Neural progenitor cell (in vitro differentiated cells): Measurements from ENCODE around the gene RARRES1. TPM values are rescaled to one million over a fixed set of nuclear protein-coding genes. Genes with fewer than 3 reads are reported as not detected.

Source experiments
- DNase-seq: peaks from one replicate; pipeline ENCODE4 v3.0.0-alpha.2; 2016; ENCODE audit warnings: low spot score
- H2AFZ ChIP-seq: fragments of 200-600 bp; sonication (generic); replicated peaks from 2 replicates; pipeline ENCODE4 v1.6.1; 2016; ENCODE audit warnings: antibody characterized with exemption
- H3F3A ChIP-seq: fragments of 200-600 bp; sonication (generic); 2 replicates; pipeline ENCODE4 v1.6.1; 2016; ENCODE audit warnings: antibody characterized with exemption, low read depth
- H3K27ac ChIP-seq: fragments of 200-600 bp; sonication (generic); 2 replicates; pipeline ENCODE4 v1.5.1; 2016; ENCODE audit warnings: mild to moderate bottlenecking
- H3K27me3 ChIP-seq: fragments of 200-600 bp; sonication (generic); 2 replicates; pipeline ENCODE4 v1.6.1; 2016; ENCODE audit warnings: mild to moderate bottlenecking, moderate library complexity
- H3K36me3 ChIP-seq: fragments of 200-600 bp; sonication (generic); 2 replicates; pipeline ENCODE4 v1.5.1; 2016
- H3K4me1 ChIP-seq: fragments of 200-600 bp; sonication (generic); 2 replicates; pipeline ENCODE4 v1.6.1; 2016; ENCODE audit warnings: mixed run types
- H3K4me2 ChIP-seq: fragments of 200-600 bp; sonication (generic); 2 replicates; pipeline ENCODE4 v1.6.1; 2016
- H3K4me3 ChIP-seq: fragments of 200-600 bp; sonication (generic); 2 replicates; pipeline ENCODE4 v1.5.1; 2016
- H3K79me2 ChIP-seq: fragments of 200-600 bp; sonication (generic); 2 replicates; pipeline ENCODE4 v1.6.1; 2016; ENCODE audit warnings: low read depth
- H3K9ac ChIP-seq: fragments of 200-600 bp; sonication (generic); 2 replicates; pipeline ENCODE4 v1.6.1; 2016
- H3K9me3 ChIP-seq: fragments of 200-600 bp; sonication (generic); 2 replicates; pipeline ENCODE4 v1.5.1; 2016; ENCODE audit warnings: low read depth
- H4K20me1 ChIP-seq: fragments of 200-600 bp; sonication (generic); 2 replicates; pipeline ENCODE4 v1.6.1; 2016; ENCODE audit warnings: low read depth
- H3K27ac Mint-ChIP-seq: 3 replicates; pipeline ENCODE4 v1.8.0; 2021; ENCODE audit warnings: mixed read lengths
- H3K27me3 Mint-ChIP-seq: 2 replicates; pipeline ENCODE4 v1.8.0; 2022; ENCODE audit warnings: low read depth, mild to moderate bottlenecking, inconsistent platforms, moderate library complexity, mixed read lengths; ENCODE audit not compliant: insufficient read depth
- H3K36me3 Mint-ChIP-seq: 3 replicates; pipeline ENCODE4 v1.8.0; 2021; ENCODE audit warnings: mixed read lengths
- H3K4me1 Mint-ChIP-seq: 3 replicates; pipeline ENCODE4 v1.8.0; 2021; ENCODE audit warnings: mixed read lengths
- H3K4me3 Mint-ChIP-seq: 3 replicates; pipeline ENCODE4 v1.8.0; 2021; ENCODE audit warnings: mild to moderate bottlenecking, moderate library complexity, mixed read lengths
- H3K9me3 Mint-ChIP-seq: 3 replicates; pipeline ENCODE4 v1.8.0; 2020; ENCODE audit warnings: mixed read lengths
- EZH2 ChIP-seq: fragments of 200-600 bp; sonication (generic); IDR thresholded peaks from 2 replicates; pipeline ENCODE4 v1.6.1; 2017; ENCODE audit warnings: antibody characterized with exemption, mild to moderate bottlenecking, moderate library complexity
- EZH2phosphoT487 ChIP-seq: fragments of 200-600 bp; sonication (generic); IDR thresholded peaks from 2 replicates; pipeline ENCODE4 v1.6.1; 2017; ENCODE audit warnings: antibody characterized with exemption
- total RNA-seq: library from RNA; depleted of rRNA; stranded (reverse); fragments of >200 nt; gene quantifications from 2 replicates; pipeline ENCODE4 v1.2.3, GENCODE V29; 2015; ENCODE audit warnings: low replicate concordance
- TF ChIP-seq, protein P1 (sequence below): fragments of 200-600 bp; sonication (generic); IDR thresholded peaks from 2 replicates; pipeline ENCODE4 v1.5.1; 2017; ENCODE audit warnings: antibody characterized with exemption, mild to moderate bottlenecking

Gene RARRES1
- total RNA-seq, 1 donor from 2014 or later = 0.21 TPM

- no peak overlapping the region for H3K4me3 ChIP-seq
These were observed 33.4 kb upstream of the RARRES1 start for GRCh38 chr3:158765518-158766205.

GRCh38 chr3:158763421-158763820 lies 31.2 kb upstream of the RARRES1 start:
- H3K27ac Mint-ChIP-seq = no peak overlapping the region
- no peaks in the 10 kb centered on the region for H3K9me3 Mint-ChIP-seq

More at GRCh38 chr3:158765518-158766205, 33.4 kb upstream of the RARRES1 start:
- Mint-ChIP-seq H3K9me3 (no peaks in the 10 kb centered on the region), H3K36me3 (no peaks in the 10 kb centered on the region), H3K27ac (no peak overlapping the region), H3K4me3 (no peak overlapping the region), H3K4me1 (peaks cover 9% of the 10 kb centered on the region), H3K27me3 (no peaks in the 10 kb centered on the region)
- Histone ChIP-seq H3K4me2 (no peak overlapping the region), H3F3A (no peaks in the 10 kb centered on the region), H3K79me2 (no peaks in the 10 kb centered on the region), H4K20me1 (no peaks in the 10 kb centered on the region), H2AFZ (no peak overlapping the region), H3K27me3 (no peaks in the 10 kb centered on the region), H3K27ac (no peak overlapping the region), H3K36me3 (no peaks in the 10 kb centered on the region), H3K4me1 (peaks cover 11% of the 10 kb centered on the region), H3K9me3 (no peaks in the 10 kb centered on the region), H3K9ac (no peak overlapping the region)
- TF ChIP-seq EZH2 = no peak
- TF ChIP-seq EZH2phosphoT487 = no peak
- TF ChIP-seq, protein P1, sequence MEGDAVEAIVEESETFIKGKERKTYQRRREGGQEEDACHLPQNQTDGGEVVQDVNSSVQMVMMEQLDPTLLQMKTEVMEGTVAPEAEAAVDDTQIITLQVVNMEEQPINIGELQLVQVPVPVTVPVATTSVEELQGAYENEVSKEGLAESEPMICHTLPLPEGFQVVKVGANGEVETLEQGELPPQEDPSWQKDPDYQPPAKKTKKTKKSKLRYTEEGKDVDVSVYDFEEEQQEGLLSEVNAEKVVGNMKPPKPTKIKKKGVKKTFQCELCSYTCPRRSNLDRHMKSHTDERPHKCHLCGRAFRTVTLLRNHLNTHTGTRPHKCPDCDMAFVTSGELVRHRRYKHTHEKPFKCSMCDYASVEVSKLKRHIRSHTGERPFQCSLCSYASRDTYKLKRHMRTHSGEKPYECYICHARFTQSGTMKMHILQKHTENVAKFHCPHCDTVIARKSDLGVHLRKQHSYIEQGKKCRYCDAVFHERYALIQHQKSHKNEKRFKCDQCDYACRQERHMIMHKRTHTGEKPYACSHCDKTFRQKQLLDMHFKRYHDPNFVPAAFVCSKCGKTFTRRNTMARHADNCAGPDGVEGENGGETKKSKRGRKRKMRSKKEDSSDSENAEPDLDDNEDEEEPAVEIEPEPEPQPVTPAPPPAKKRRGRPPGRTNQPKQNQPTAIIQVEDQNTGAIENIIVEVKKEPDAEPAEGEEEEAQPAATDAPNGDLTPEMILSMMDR = no peak
- DNase-seq = no peak

DNA sequence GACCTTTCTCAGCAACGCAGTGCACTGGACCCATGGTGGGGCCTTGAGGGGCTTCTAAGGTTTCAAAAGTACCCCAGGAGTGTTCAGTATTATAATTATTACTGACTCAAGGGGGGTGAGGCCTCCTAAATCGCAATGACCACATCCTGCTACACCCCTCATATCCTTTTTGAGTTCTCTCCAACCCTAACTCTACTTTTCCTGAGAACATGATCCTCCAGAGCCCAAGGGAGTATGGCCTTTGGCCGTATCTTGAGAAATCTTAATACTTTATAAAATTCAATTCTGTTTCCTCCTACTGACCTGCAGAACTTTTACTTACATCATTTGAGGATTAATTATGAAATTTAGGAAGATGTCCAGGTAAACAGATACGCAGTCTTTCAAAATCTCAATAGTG lies 30.4 kb upstream of the RARRES1 start:
- no peaks in the 10 kb centered on the region for H3K79me2 ChIP-seq
- H3K27ac Mint-ChIP-seq = no peak overlapping the region
- no peaks in the 10 kb centered on the region for H3K27me3 Mint-ChIP-seq

More at GRCh38 chr3:158763421-158763820, 31.2 kb upstream of the RARRES1 start:
- Histone ChIP-seq H3K4me2 (no peak overlapping the region), H3K36me3 (no peaks in the 10 kb centered on the region), H3K79me2 (no peaks in the 10 kb centered on the region), H3K9me3 (no peaks in the 10 kb centered on the region), H3K4me1 (peaks cover 5% of the 10 kb centered on the region), H3K27ac (no peak overlapping the region), H3K27me3 (no peaks in the 10 kb centered on the region), H4K20me1 (no peaks in the 10 kb centered on the region), H3K4me3 (no peak overlapping the region), H3F3A (no peaks in the 10 kb centered on the region), H3K9ac (no peak overlapping the region), H2AFZ (no peak overlapping the region)
- Mint-ChIP-seq H3K36me3 (no peaks in the 10 kb centered on the region), H3K27me3 (no peaks in the 10 kb centered on the region), H3K4me1 (peaks cover 5% of the 10 kb centered on the region), H3K4me3 (no peak overlapping the region)
- no peak for DNase-seq
- TF ChIP-seq EZH2phosphoT487 (no peak), EZH2 (no peak)
- TF ChIP-seq, protein P1 = no peak

More for the DNA sequence above, 30.4 kb upstream of the RARRES1 start:
- H3K4me3 ChIP-seq = no peak overlapping the region
- H3K4me1 ChIP-seq = no peaks in the 10 kb centered on the region
- no peaks in the 10 kb centered on the region for H3K9me3 Mint-ChIP-seq
- TF ChIP-seq EZH2 = no peak
- TF ChIP-seq, protein P1 = no peak
- TF ChIP-seq EZH2phosphoT487 = no peak
- no peaks in the 10 kb centered on the region for H3K9me3 ChIP-seq
- no peak overlapping the region for H3K4me2 ChIP-seq
- H3K9ac ChIP-seq = no peak overlapping the region
- H4K20me1 ChIP-seq = no peaks in the 10 kb centered on the region
- no peak overlapping the region for H2AFZ ChIP-seq
- no peaks in the 10 kb centered on the region for H3K4me1 Mint-ChIP-seq
- H3K27ac ChIP-seq = no peak overlapping the region
- H3K36me3 ChIP-seq = no peaks in the 10 kb centered on the region
- H3K36me3 Mint-ChIP-seq = no peaks in the 10 kb centered on the region
- H3K27me3 ChIP-seq = no peaks in the 10 kb centered on the region
- no peak overlapping the region for H3K4me3 Mint-ChIP-seq
- no peak for DNase-seq
- H3F3A ChIP-seq = no peaks in the 10 kb centered on the region
